Right renal cortex interstitium (tissue), 3 donors: ENCODE measurements around the gene FBXL15. TPM values are rescaled to one million over a fixed set of nuclear protein-coding genes. Genes with fewer than 3 reads are reported as not detected.

ENCODE experiments used
- DNase-seq, 3 donors: peaks; one replicate each; pipeline ENCODE4 v3.0.0-alpha.2; 2013; ENCODE audit warnings: low read depth in 3 of 3, low spot score in 2 of 3
- polyA plus RNA-seq, 3 donors: library from polyadenylated mRNA; unstranded; fragments of 120-200 nt; gene quantifications; one replicate each; pipeline ENCODE4 v1.2.1, GENCODE V29; 2013; ENCODE audit not compliant: insufficient read length in 3 of 3

The FBXL15 gene
- polyA plus RNA-seq, 3 donors: 5.9 to 8.0 (median 5.9) TPM

- no peak for DNase-seq
Measured at GRCh38 chr10:102424916-102425315, 4.3 kb downstream of the FBXL15 start.

- no peak for DNase-seq
Measured at GRCh38 chr10:102425444-102425843, 4.8 kb downstream of the FBXL15 start.

DNA sequence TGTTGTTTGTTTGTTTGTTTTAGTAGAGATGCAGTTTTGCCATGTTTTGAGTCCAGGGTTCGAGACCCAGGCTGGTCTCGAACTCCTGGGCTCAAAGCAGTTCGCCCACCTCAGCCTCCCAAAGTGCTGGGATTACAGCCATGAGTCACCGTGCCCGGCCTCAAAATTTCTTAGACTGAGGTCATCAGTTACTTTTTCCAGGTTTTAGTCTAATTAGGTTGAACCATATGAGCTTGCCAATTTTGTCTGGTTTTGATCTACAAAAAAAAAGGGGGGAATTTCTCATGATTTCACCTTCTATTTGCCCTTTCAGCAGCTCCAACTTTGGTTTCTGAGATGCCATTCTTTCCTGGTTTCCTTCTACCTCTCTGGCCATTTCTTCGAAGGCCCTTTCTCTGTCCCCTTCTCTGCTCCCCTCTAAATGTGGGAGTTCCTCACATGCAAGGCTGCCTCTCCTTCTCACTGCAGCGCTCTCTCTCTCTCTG lies 6.2 kb downstream of the FBXL15 start:
- DNase-seq: no peak

DNA sequence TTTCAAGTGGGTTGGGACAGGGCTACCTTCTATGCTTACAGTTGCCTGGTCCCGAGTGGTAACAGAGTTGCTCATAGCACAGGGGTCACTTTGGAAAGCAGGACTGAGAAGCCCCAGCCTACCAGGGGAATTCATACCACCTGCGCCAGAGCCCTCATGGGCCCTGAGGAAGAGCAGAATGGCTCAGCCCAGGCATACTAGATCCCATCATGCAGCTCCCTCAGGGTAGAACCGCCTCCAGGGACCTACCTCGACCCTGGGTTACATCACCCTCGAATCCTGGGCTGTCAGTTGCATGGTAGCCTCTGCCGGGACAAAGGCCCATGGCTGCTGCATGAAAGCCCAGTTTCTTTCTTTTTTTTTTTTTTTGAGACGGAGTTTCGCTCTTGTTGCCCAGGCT lies 8.8 kb downstream of the FBXL15 start:
- DNase-seq: no peak

GRCh38 chr10:102431452-102432124 lies 11.0 kb downstream of the FBXL15 start:
- DNase-seq: no peak

- DNase-seq: peak; percentile 94 to 97 (median 95)
Measured at GRCh38 chr10:102432162-102432950, 11.7 kb downstream of the FBXL15 start, which contains the start of gene CUEDC2. CUEDC2 (minus strand) TSS chr10:102432574; CDS start chr10:102425188, 7,386 bp downstream.

- no peak for DNase-seq
Measured at GRCh38 chr10:102433619-102434046, 13.0 kb downstream of the FBXL15 start.

GRCh38 chr10:102434394-102435132 lies 13.9 kb downstream of the FBXL15 start:
- no peak for DNase-seq

DNA sequence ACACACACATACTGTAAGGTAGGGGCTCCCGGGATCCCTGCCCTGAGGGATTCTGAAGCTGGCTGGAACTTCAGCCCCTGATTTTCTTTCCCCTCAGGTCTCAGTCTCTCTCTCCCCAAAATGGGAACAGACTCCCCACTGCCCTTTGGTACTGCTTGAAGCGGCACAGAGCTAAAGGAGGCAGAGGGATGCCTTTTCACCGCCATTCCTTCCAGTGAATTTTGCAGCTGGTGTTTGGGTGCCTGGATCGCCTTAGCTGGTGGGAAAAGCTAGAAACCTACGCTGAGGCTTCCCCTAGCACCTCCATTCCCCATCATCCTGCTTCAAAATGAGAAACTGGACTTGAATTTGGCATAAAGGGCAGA lies 14.5 kb downstream of the FBXL15 start:
- DNase-seq: no peak

DNA sequence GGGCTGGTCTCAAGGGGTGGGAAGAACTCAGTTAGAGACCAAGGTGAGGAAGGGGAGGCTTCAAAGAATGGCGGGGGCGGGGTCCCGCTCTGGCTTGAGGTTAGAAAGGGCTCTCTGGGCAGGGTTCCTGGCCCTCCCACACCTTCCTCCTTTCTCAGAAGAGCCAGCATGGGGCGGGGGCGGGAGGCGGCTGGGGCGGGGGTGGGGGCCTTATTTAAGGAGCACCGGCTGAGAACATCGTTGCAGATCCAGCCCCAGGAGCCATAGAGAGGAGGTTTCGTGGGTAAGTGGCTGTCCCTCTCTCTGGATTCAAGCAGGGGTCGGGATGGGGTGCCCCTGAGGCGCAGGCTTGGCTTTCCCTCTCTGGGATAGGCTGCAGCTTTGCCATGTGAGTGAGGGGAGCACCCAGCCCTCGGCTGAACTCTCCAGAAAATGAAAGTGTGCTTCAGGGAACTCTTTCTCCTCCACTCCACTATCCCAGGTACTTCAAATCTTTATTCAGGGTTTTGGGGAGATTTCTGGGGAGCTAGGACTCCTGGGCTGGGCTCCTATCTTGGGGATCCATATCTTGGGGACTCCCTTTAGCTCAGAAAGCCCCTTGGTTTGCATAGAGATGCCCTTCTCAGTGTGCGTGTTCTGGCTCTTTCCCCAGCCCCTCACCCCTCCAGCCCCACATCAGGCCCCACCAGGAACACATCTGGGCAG lies 15.0 kb downstream of the FBXL15 start:
- no peak for DNase-seq

DNA sequence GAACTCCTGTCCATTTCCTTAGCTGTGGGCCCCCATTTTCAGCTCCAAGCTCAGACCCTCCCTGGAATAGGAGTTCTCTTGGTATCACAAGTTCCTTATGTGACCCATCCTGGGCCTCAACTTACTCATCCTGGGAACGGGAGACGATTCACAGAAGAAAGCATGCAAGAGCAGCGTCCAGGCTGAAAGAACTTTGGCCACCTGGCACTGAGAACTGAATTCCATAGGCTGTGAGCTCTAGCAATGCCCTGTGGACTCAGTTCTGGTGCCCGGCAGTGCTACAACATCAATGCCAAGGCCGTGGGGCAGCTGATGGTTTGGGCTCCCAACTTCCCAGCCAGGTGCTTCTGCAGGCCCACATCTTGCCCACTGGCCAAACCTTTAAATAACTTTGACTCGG lies 15.7 kb downstream of the FBXL15 start:
- DNase-seq: no peak

DNA sequence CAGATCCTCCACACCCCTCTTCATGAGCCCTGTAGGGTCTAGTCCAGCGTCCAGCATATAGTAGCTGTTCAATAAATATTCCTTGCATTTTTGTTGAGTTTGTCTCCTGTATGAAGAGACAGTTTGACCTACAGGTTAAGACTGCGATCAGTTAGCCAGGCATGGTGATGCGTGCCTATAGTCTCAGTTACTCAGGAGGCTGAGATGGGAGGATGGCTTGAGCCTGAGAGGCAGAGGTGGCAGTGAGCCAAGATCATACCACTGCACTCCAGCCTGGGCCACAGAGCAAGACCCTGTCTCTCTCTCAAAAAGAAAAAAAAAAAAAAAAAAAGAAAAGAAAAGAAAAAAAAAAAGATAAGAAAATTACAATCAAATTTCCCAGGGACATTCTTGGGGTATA lies 16.9 kb downstream of the FBXL15 start:
- DNase-seq: no peak

DNA sequence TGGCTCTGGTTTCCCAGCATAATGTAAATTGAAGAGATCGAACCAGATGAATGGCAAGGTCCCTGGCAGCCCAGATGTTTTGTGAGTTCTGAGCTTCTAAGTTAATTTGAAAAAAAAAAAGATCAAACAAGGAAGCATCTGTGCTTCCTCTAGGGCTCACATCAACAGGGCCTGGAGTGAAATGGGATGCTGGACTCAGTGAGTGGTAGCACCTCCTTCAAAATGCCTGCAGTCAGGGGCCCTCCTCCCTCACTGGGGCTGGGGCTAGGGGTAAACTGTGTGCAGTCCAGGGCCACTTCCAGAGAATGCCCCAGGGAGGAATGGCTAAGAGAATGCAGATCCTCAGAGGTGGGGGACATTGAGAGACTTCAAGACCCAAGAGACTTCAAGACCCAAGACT lies 17.7 kb downstream of the FBXL15 start:
- no peak for DNase-seq

- DNase-seq: no peak
Measured at GRCh38 chr10:102444851-102445250, 24.2 kb downstream of the FBXL15 start.

DNA sequence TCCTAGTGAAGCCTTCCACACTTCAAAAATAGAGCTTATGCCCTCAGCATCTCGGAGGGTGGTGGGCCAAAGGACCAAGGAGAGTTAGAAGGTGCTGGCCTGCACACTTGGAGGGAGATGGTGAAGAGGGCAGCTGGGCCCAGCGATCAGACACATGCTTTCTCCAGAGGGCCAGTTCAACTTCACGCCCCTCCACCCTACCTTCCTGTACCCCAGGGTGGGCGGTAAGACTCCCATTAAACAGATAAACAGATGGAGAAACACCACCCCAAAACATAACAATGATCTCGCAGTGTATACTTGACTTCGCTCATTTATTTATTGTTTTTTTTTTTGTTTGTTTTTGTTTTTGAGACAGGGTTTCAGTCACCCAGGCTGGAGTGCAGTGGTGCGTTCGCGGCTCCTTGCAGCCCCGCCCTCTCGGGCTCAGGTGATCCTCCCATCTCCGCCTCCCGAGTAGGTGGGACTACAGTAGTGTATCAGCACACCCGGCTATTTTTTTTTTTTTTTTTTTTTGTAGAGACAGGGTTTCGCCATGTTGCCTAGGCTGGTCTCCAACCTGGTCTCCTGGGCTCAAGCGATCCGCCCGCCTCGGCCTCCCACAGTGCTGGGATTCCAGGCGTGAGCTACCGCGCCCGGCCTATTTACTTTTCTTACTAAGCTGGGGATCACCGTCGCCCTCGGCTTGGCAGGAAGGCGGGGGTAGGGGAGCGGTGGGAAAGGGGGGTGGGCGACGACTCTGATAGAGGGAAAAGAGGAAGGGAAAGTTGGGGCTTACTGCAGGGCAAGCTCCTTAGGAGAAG lies 28.9 kb downstream of the FBXL15 start:
- no peak for DNase-seq

- DNase-seq: no peak
Measured at GRCh38 chr10:102450124-102450373, 29.4 kb downstream of the FBXL15 start.

DNA sequence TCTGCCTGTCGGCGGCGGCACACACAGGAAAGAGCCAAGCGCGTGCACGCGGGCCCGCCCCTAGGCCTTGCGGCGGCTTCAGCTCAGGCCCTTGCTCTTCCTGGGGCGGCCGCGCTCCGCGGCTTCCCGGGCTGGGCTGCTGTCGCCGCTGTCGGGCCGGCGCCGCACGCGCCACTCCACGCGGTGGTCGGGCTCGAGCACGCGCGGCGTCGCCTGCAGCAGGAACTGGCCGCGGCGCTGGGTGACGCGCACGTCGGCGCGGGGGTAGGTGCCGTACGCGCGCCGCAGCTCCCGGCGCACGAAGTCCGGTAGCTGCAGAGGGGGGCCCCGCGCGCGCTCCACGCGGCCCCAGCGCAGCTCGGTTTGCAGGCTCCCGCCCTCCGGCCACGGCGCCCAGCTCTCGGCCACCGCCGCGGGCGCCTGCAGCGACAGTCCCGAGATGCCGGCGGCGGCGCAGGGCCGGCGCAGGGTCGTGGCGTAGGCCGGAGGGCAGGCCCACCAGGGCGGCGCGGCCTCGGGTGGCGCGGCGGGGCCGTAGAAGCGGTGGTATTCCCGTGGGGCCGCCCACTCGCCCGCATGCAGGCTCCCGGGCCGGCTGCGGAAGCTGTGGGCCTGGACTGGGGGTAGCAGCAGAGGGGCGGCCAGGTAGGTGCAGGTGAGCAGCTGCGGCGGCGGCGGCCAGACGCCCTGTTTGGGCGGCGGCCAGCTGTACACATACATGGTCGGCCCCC lies 29.9 kb downstream of the FBXL15 start:
- DNase-seq: peak in 1 of 3 donors; percentile 76

DNA sequence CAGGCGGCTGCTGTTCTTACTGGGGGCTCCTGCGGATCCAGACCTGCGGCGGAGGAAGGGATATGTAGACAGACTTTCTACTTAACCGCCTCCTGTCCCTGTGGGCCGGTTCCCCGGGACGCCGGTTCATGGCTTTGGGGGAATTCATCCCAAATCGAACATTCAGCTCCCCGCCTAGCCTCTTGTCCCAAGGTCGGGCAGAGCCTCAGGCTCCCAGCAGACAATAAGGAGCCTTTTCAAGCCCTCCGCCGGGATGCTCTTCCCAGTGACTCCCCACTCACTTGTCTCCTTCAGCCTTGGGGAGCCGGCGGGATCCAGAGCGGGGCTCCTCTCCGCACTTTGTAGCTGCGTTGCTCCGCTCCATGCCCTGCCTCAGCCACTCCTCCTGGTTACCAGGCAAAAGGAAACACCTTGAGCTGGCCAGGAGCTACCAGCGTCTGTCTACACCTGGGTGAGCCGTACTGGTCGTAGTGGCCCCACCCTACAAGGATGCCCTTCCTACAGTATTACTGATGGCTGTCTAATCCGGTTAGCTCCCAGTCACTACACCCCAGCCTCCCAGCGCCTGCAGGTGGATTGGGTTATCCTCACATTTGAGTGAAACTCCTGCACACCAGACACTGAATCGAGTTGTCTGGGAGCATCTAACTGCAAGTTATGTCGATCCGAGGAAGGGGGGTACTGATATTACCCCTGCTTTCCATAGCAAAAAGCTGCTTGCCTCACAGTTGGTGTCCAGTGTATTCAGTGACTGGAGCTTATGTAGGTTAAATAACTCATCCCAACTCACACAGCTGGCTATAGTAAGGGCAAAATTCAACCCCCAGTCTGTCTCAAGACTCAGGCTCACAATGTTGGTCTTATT lies 30.7 kb downstream of the FBXL15 start, which contains the start of gene C10orf95:
Gene C10orf95, minus strand, starts transcription at position 439 of the 865 bp plus-strand sequence. CDS start 450 bp downstream, outside the sequence.
- no peak for DNase-seq
